Testis (tissue), 2 donors: ENCODE measurements around the gene BGLAP.

ENCODE experiments used
- POLR2A ChIP-seq: fragments of 450-650 bp; IDR thresholded peaks from one replicate; pipeline ENCODE4 v1.6.1; 2017; ENCODE audit warnings: antibody characterized with exemption, mild to moderate bottlenecking, moderate library complexity
- TF ChIP-seq, protein P1 (sequence below), 3 experiments: fragments of 450-650 bp in 2 of 3; fragments of 200-600 bp in 1 of 3; sonication (generic) in 1 of 3; IDR thresholded peaks; one replicate each; pipeline ENCODE4 v1.5.1; 2016 to 2019; ENCODE audit warnings: antibody characterized with exemption in 3 of 3, mild to moderate bottlenecking in 2 of 3, moderate library complexity in 1 of 3

DNA sequence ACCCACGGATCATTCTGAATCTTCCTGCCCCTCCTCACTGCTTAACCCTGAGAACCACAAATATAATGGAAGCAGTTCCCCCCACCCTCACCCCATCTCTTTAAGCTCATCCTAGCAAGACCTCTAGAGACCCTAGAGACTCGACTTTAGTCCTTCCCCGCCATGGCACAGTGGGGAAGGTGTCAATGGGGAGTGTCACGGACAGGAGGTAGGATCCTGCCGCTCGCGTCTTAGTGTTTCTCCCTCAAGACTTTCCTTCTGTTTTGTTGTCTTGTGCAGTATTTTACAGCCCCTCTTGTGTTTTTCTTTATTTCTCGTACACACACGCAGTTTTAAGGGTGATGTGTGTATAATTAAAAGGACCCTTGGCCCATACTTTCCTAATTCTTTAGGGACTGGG is 29.9 kb upstream of the BGLAP start:
- no peak for TF ChIP-seq POLR2A
- TF ChIP-seq, protein P1, sequence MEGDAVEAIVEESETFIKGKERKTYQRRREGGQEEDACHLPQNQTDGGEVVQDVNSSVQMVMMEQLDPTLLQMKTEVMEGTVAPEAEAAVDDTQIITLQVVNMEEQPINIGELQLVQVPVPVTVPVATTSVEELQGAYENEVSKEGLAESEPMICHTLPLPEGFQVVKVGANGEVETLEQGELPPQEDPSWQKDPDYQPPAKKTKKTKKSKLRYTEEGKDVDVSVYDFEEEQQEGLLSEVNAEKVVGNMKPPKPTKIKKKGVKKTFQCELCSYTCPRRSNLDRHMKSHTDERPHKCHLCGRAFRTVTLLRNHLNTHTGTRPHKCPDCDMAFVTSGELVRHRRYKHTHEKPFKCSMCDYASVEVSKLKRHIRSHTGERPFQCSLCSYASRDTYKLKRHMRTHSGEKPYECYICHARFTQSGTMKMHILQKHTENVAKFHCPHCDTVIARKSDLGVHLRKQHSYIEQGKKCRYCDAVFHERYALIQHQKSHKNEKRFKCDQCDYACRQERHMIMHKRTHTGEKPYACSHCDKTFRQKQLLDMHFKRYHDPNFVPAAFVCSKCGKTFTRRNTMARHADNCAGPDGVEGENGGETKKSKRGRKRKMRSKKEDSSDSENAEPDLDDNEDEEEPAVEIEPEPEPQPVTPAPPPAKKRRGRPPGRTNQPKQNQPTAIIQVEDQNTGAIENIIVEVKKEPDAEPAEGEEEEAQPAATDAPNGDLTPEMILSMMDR (IDR thresholded peaks at IDR 0.05) = no peak
